ENCODE results near the gene L3MBTL4. TPM values are rescaled to one million over a fixed set of nuclear protein-coding genes. Genes with fewer than 3 reads are reported as not detected.
"Not testable (repeated sequence)": the region's sequence is repeated elsewhere in the genome, so short reads cannot be mapped to it uniquely, and the experiment has no call there.

L3MBTL4 gene
- polyA plus RNA-seq, 3 donors = 1.1 to 1.8 (median 1.7) TPM

GRCh38 chr18:6106091-6106685 lies 308.5 kb downstream of the L3MBTL4 start:
- WGBS, 3 donors = 46 to 56% (median 50%) methylated on average over 1 of the region's 1 CpG

GRCh38 chr18:6103741-6104140 lies 311.0 kb downstream of the L3MBTL4 start:
- WGBS, 3 donors = 43 to 81% (median 75%) methylated on average over 3 of the region's 3 CpGs
- H3K27ac ChIP-seq (ENCODE audit: low read depth, low read length) = no peak overlapping the region

More at GRCh38 chr18:6106091-6106685, 308.5 kb downstream of the L3MBTL4 start:
- no peak overlapping the region for H3K27ac ChIP-seq (ENCODE audit: low read depth, low read length)

GRCh38 chr18:6096730-6097129 lies 318.0 kb downstream of the L3MBTL4 start:
- no peak overlapping the region for H3K27ac ChIP-seq (ENCODE audit: low read depth, low read length)

GRCh38 chr18:6088432-6088831 lies 326.3 kb downstream of the L3MBTL4 start:
- no peak overlapping the region for H3K27ac ChIP-seq (ENCODE audit: low read depth, low read length)
- 86 to 90% (median 86%) methylated on average over 2 of the region's 2 CpGs for WGBS, 3 donors

GRCh38 chr18:6086731-6087130 lies 328.0 kb downstream of the L3MBTL4 start:
- no peak overlapping the region for H3K27ac ChIP-seq (ENCODE audit: low read depth, low read length)
- 92 to 96% (median 94%) methylated on average over 2 of the region's 2 CpGs for WGBS, 3 donors

- 74 to 79% (median 75%) methylated on average over 2 of the region's 2 CpGs for WGBS, 3 donors
- H3K27ac ChIP-seq (ENCODE audit: low read depth, low read length) = no peak overlapping the region
Measured at GRCh38 chr18:6079406-6079805, 335.3 kb downstream of the L3MBTL4 start.

- WGBS, 3 donors = 82 to 96% (median 91%) methylated on average over 9 of the region's 9 CpGs
Measured at GRCh38 chr18:6078877-6079276, 335.8 kb downstream of the L3MBTL4 start.

GRCh38 chr18:6072423-6072822 lies 342.3 kb downstream of the L3MBTL4 start:
- not testable (repeated sequence) for H3K27ac ChIP-seq (ENCODE audit: low read depth, low read length)
- 91 to 94% (median 92%) methylated on average over 10 to 11 of the region's 11 CpGs for WGBS, 3 donors

More at GRCh38 chr18:6078877-6079276, 335.8 kb downstream of the L3MBTL4 start:
- H3K27ac ChIP-seq (ENCODE audit: low read depth, low read length) = no peak overlapping the region

- 93 to 94% (median 94%) methylated on average over 4 of the region's 4 CpGs for WGBS, 3 donors
Measured at GRCh38 chr18:6069539-6069938, 345.2 kb downstream of the L3MBTL4 start.

GRCh38 chr18:6069103-6069502 lies 345.6 kb downstream of the L3MBTL4 start:
- WGBS, 3 donors = 80 to 82% (median 80%) methylated on average over 3 of the region's 3 CpGs

More at GRCh38 chr18:6069539-6069938, 345.2 kb downstream of the L3MBTL4 start:
- H3K27ac ChIP-seq (ENCODE audit: low read depth, low read length) = no peak overlapping the region

GRCh38 chr18:6060149-6060548 lies 354.6 kb downstream of the L3MBTL4 start:
- 89 to 92% (median 92%) methylated on average over 4 of the region's 4 CpGs for WGBS, 3 donors
- H3K27ac ChIP-seq (ENCODE audit: low read depth, low read length) = no peak overlapping the region

More at GRCh38 chr18:6069103-6069502, 345.6 kb downstream of the L3MBTL4 start:
- no peak overlapping the region for H3K27ac ChIP-seq (ENCODE audit: low read depth, low read length)

GRCh38 chr18:6059551-6059950 lies 355.2 kb downstream of the L3MBTL4 start:
- 70 to 100% (median 87%) methylated on average over 1 of the region's 1 CpG for WGBS, 3 donors
- H3K27ac ChIP-seq (ENCODE audit: low read depth, low read length) = no peak overlapping the region

- no peak overlapping the region for H3K27ac ChIP-seq (ENCODE audit: low read depth, low read length)
- 66 to 77% (median 70%) methylated on average over 6 of the region's 6 CpGs for WGBS, 3 donors
Measured at GRCh38 chr18:6058941-6059340, 355.8 kb downstream of the L3MBTL4 start.

- no peak overlapping the region for H3K27ac ChIP-seq (ENCODE audit: low read depth, low read length)
- WGBS, 3 donors = 62 to 69% (median 64%) methylated on average over 3 of the region's 3 CpGs
Measured at GRCh38 chr18:6057604-6058003, 357.1 kb downstream of the L3MBTL4 start.

GRCh38 chr18:6056171-6056910 lies 358.4 kb downstream of the L3MBTL4 start:
- WGBS, 3 donors = 47 to 66% (median 53%) methylated on average over 7 of the region's 7 CpGs
- no peak overlapping the region for H3K27ac ChIP-seq (ENCODE audit: low read depth, low read length)

- H3K27ac ChIP-seq (ENCODE audit: low read depth, low read length) = no peak overlapping the region
- WGBS, 3 donors = 61 to 75% (median 71%) methylated on average over 5 of the region's 5 CpGs
Measured at GRCh38 chr18:6055711-6056110, 359.0 kb downstream of the L3MBTL4 start.

- H3K27ac ChIP-seq (ENCODE audit: low read depth, low read length) = no peak overlapping the region
- 73 to 92% (median 86%) methylated on average over 9 of the region's 9 CpGs for WGBS, 3 donors
Measured at GRCh38 chr18:6054256-6054842, 360.4 kb downstream of the L3MBTL4 start.

GRCh38 chr18:6052449-6052913 lies 362.2 kb downstream of the L3MBTL4 start:
- 58 to 76% (median 73%) methylated on average over 5 of the region's 5 CpGs for WGBS, 3 donors
- H3K27ac ChIP-seq (ENCODE audit: low read depth, low read length) = no peak overlapping the region

- WGBS, 3 donors = 67 to 89% (median 83%) methylated on average over 2 of the region's 2 CpGs
- not testable (repeated sequence) for H3K27ac ChIP-seq (ENCODE audit: low read depth, low read length)
Measured at GRCh38 chr18:6047596-6047995, 367.1 kb downstream of the L3MBTL4 start.
